CD4-positive, alpha-beta T cell (primary cell): Measurements from ENCODE around the gene UNC5B. TPM values are rescaled to one million over a fixed set of nuclear protein-coding genes. Genes with fewer than 3 reads are reported as not detected.

Experiments
- ATAC-seq: fragments of 200-7000 bp; cut with Tn5 transposase; one replicate; pipeline ENCODE4 v1.10.0; 2022; ENCODE audit warnings: mild to moderate bottlenecking; ENCODE audit not compliant: poor library complexity
- CTCF ChIA-PET: fragments of 350-600 bp; sonication (Branson Sonifier 250); formaldehyde crosslinking; loops from one replicate; lab custom pipeline; 2021; ENCODE audit warnings: antibody characterized with exemption, inconsistent platforms; lab: Charles Lee
- POLR2A ChIA-PET: fragments of 350-600 bp; sonication (Branson Sonifier 250); formaldehyde crosslinking; loops from one replicate; lab custom pipeline; 2021; ENCODE audit warnings: antibody characterized with exemption, inconsistent platforms; lab: Charles Lee
- DNase-seq, 14 experiments: peaks; one replicate each; pipeline ENCODE4 v3.0.0-alpha.2; 2013 to 2020; ENCODE audit warnings: mixed read lengths in 2 of 14
- H3K27ac ChIP-seq, 2 donors: one replicate each; pipeline versions ENCODE4 v1.5.1 to v1.7.0; 2013; ENCODE audit warnings: low read length in 2 of 2, low read depth in 1 of 2, mild to moderate bottlenecking in 1 of 2
- H3K27me3 ChIP-seq, 2 experiments: 1 replicate in 1 of 2; 2 replicates in 1 of 2; pipeline versions ENCODE4 v1.6.1 to v1.7.0; 2013; ENCODE audit warnings: low read length in 2 of 2, control low read depth in 1 of 2, mild to moderate bottlenecking in 1 of 2, moderate library complexity in 1 of 2; ENCODE audit not compliant: insufficient read depth in 2 of 2, control insufficient read depth in 1 of 2
- H3K36me3 ChIP-seq: one replicate; pipeline ENCODE4 v1.6.1; 2013; ENCODE audit warnings: low read length, control low read depth; ENCODE audit not compliant: insufficient read depth
- H3K4me1 ChIP-seq: one replicate; pipeline ENCODE4 v1.6.1; 2013; ENCODE audit warnings: low read length, control low read depth; ENCODE audit not compliant: insufficient read depth
- H3K4me3 ChIP-seq: one replicate; pipeline ENCODE4 v1.5.1; 2013; ENCODE audit warnings: mild to moderate bottlenecking, low read length, moderate library complexity
- H3K9me3 ChIP-seq, 2 experiments: 1 replicate in 1 of 2; 2 replicates in 1 of 2; pipeline versions ENCODE4 v1.6.1 to v1.7.0; 2013; ENCODE audit warnings: low read length in 2 of 2, mild to moderate bottlenecking in 2 of 2, control low read depth in 1 of 2, moderate library complexity in 1 of 2; ENCODE audit not compliant: control insufficient read depth in 1 of 2, insufficient read depth in 1 of 2
- H3K27ac Mint-ChIP-seq: one replicate; pipeline ENCODE4 v1.8.0; 2020; ENCODE audit warnings: mixed read lengths
- H3K27me3 Mint-ChIP-seq: one replicate; pipeline ENCODE4 v1.8.0; 2021; ENCODE audit warnings: mixed read lengths
- H3K36me3 Mint-ChIP-seq: one replicate; pipeline ENCODE4 v1.8.0; 2021; ENCODE audit warnings: low read depth, mixed read lengths
- H3K4me1 Mint-ChIP-seq: one replicate; pipeline ENCODE4 v1.8.0; 2021; ENCODE audit warnings: low read depth, mixed read lengths
- H3K4me3 Mint-ChIP-seq: one replicate; pipeline ENCODE4 v1.8.0; 2020; ENCODE audit warnings: mild to moderate bottlenecking, mixed read lengths
- H3K9me3 Mint-ChIP-seq: one replicate; pipeline ENCODE4 v1.8.0; 2020; ENCODE audit warnings: mixed read lengths
- intact Hi-C, 2 experiments: fragments of 100-400 bp; cut with DNase I in 1 of 2; cut with micrococcal nuclease in 1 of 2; formaldehyde crosslinking; loops; one replicate each; pipeline versions ENCODE4 v1.15.1 to v1.9.0; 2023 to 2025; cut with DNase I, micrococcal nuclease
- total RNA-seq, 174 experiments: library from RNA in 2 of 174; stranded (reverse) in 2 of 174; gene quantifications; one replicate each; pipeline ENCODE4 v1.2.3 and lab custom pipeline; 2021 to 2026
- TF ChIP-seq, protein P1 (sequence below): fragments of 200-600 bp; IDR thresholded peaks from one replicate; pipeline ENCODE4 v1.8.0; 2022; ENCODE audit warnings: antibody characterized with exemption, mild to moderate bottlenecking

Gene UNC5B
- total RNA-seq, 2 experiments from 2014 or later: 0.03 TPM; not detected in 1

DNA sequence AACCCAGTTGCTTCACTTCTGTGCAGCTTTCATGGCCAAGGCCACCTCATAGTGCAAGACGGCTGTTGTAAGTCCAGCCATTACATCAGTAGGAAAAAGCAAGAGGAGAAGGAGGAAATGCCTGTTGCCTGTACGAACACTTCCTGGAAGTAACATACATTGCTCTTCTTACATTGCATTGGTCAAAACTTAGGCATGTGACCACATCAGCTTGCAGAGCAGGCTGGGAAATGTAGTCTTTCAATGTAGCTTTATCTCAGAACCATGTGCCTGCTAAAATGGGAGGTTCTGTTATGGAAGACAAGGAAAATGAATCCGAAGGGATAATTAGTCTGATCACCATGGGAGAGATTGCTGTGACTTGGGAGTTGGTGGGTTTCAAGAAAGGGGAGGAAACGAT, 111.0 kb downstream of the UNC5B start:
- TF ChIP-seq, protein P1, sequence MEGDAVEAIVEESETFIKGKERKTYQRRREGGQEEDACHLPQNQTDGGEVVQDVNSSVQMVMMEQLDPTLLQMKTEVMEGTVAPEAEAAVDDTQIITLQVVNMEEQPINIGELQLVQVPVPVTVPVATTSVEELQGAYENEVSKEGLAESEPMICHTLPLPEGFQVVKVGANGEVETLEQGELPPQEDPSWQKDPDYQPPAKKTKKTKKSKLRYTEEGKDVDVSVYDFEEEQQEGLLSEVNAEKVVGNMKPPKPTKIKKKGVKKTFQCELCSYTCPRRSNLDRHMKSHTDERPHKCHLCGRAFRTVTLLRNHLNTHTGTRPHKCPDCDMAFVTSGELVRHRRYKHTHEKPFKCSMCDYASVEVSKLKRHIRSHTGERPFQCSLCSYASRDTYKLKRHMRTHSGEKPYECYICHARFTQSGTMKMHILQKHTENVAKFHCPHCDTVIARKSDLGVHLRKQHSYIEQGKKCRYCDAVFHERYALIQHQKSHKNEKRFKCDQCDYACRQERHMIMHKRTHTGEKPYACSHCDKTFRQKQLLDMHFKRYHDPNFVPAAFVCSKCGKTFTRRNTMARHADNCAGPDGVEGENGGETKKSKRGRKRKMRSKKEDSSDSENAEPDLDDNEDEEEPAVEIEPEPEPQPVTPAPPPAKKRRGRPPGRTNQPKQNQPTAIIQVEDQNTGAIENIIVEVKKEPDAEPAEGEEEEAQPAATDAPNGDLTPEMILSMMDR: no peak
- peaks cover 43% of the 10 kb centered on the region for H3K36me3 ChIP-seq
- H3K27ac ChIP-seq: no peak overlapping the region
- no peaks in the 10 kb centered on the region for H3K27me3 ChIP-seq
- Mint-ChIP-seq H3K27me3 (no peaks in the 10 kb centered on the region), H3K9me3 (no peaks in the 10 kb centered on the region), H3K36me3 (peaks cover 40% of the 10 kb centered on the region), H3K4me3 (no peak overlapping the region), H3K27ac (no peak overlapping the region), H3K4me1 (peaks cover 31% of the 10 kb centered on the region)
- CTCF ChIA-PET: no interaction called here
- intact Hi-C loops: no loop called here
- no peak overlapping the region for H3K4me3 ChIP-seq
- DNase-seq: peak in 3 of 14 experiments; percentile 48 to 59 (median 50)
- no peaks in the 10 kb centered on the region for H3K9me3 ChIP-seq
- POLR2A ChIA-PET: no interaction called here
- H3K4me1 ChIP-seq: peaks cover 27% of the 10 kb centered on the region
- no peak for ATAC-seq

DNA sequence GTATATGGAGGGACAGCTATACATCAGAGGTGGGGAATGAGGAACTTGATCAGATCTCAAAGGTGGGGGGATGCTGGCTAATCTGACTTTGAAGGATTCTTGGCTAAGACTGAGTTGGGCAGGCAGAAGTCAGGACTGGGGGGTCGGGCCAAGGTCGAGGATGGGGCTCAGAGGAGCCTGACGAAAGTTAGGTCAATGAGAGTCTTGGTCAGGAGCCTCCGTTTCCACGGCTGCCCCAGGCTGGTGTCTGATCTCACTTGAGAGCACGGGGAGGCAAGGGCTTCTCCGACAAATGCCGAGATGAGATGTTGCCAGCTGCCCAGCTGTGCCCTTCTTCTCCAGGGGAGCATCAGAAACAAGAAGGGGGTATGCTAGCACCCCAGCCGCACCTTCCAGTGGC, 112.4 kb downstream of the UNC5B start:
- Histone ChIP-seq H3K27me3 (no peaks in the 10 kb centered on the region), H3K4me1 (peaks cover 16% of the 10 kb centered on the region), H3K36me3 (peaks cover 43% of the 10 kb centered on the region), H3K9me3 (no peaks in the 10 kb centered on the region), H3K4me3 (no peak overlapping the region), H3K27ac (no peak overlapping the region)
- Mint-ChIP-seq H3K4me1 (peaks cover 22% of the 10 kb centered on the region), H3K36me3 (peaks cover 39% of the 10 kb centered on the region), H3K4me3 (no peak overlapping the region), H3K27me3 (no peaks in the 10 kb centered on the region), H3K9me3 (no peaks in the 10 kb centered on the region), H3K27ac (no peak overlapping the region)
- intact Hi-C loops: loop anchor here in 1 of 2 experiments (2.0 kb wide), 1 partner anchor 50 kb away; no protein-coding TSS in a partner anchor
- TF ChIP-seq, protein P1: no peak
- ChIA-PET POLR2A (no interaction called here), CTCF (no interaction called here)
- ATAC-seq (no peak), DNase-seq (no peak)

- no peaks in the 10 kb centered on the region for H3K27me3 ChIP-seq
- no peaks in the 10 kb centered on the region for H3K9me3 ChIP-seq
- TF ChIP-seq, protein P1: no peak
- Mint-ChIP-seq H3K27ac (no peak overlapping the region), H3K27me3 (no peaks in the 10 kb centered on the region), H3K36me3 (peaks cover 39% of the 10 kb centered on the region), H3K9me3 (no peaks in the 10 kb centered on the region), H3K4me3 (no peak overlapping the region), H3K4me1 (peaks cover 22% of the 10 kb centered on the region)
- ChIA-PET CTCF (no interaction called here), POLR2A (no interaction called here)
- no peak overlapping the region for H3K4me3 ChIP-seq
- H3K27ac ChIP-seq: no peak overlapping the region
- peaks cover 11% of the 10 kb centered on the region for H3K4me1 ChIP-seq
- intact Hi-C loops: loop anchor here in 1 of 2 experiments (2.0 kb wide), 1 partner anchor 50 kb away; no protein-coding TSS in a partner anchor
- no peak for DNase-seq
- peaks cover 43% of the 10 kb centered on the region for H3K36me3 ChIP-seq
- ATAC-seq: no peak
Measured at GRCh38 chr10:71325267-71325666, 112.9 kb downstream of the UNC5B start.
